Parathyroid adenoma (tissue), 2 donors: ENCODE data around the gene SPOCK1.

Source experiments
- H2AFZ ChIP-seq: fragments of 300-600 bp; sonication (generic); one replicate; pipeline ENCODE4 v1.7.0; 2017; ENCODE audit warnings: antibody characterized with exemption, mild to moderate bottlenecking
- H3K27ac ChIP-seq: fragments of 300-600 bp; sonication (generic); one replicate; pipeline ENCODE4 v1.7.0; 2017
- H3K27me3 ChIP-seq: fragments of 300-600 bp; sonication (generic); one replicate; pipeline ENCODE4 v1.7.0; 2017; ENCODE audit warnings: low read length; ENCODE audit not compliant: control insufficient read depth, insufficient read depth
- H3K36me3 ChIP-seq: fragments of 300-600 bp; sonication (generic); one replicate; pipeline ENCODE4 v1.7.0; 2017; ENCODE audit warnings: low read length; ENCODE audit not compliant: control insufficient read depth, insufficient read depth
- H3K4me1 ChIP-seq: fragments of 300-600 bp; sonication (generic); one replicate; pipeline ENCODE4 v1.7.0; 2017; ENCODE audit warnings: control low read depth
- H3K4me2 ChIP-seq: fragments of 300-600 bp; sonication (generic); one replicate; pipeline ENCODE4 v1.7.0; 2017; ENCODE audit warnings: low read length
- H3K4me3 ChIP-seq: fragments of 300-600 bp; sonication (generic); one replicate; pipeline ENCODE4 v1.7.0; 2017; ENCODE audit warnings: low read depth, low read length
- H3K79me2 ChIP-seq: fragments of 300-600 bp; sonication (generic); one replicate; pipeline ENCODE4 v1.7.0; 2017; ENCODE audit warnings: control low read depth
- H3K9ac ChIP-seq: fragments of 300-600 bp; sonication (generic); one replicate; pipeline ENCODE4 v1.7.0; 2017; ENCODE audit warnings: mild to moderate bottlenecking
- H3K9me3 ChIP-seq: fragments of 300-600 bp; sonication (generic); one replicate; pipeline ENCODE4 v1.7.0; 2017; ENCODE audit warnings: low read length; ENCODE audit not compliant: control insufficient read depth
- CTCF ChIP-seq: fragments of 300-600 bp; sonication (generic); IDR thresholded peaks from one replicate; pipeline ENCODE4 v1.7.0; 2017; ENCODE audit warnings: antibody characterized with exemption, mild to moderate bottlenecking
- donor health status: primary hyperparathyroidism.

SPOCK1 gene

GRCh38 chr5:137022043-137022442 lies 477.1 kb downstream of the SPOCK1 start:
- TF ChIP-seq CTCF: no peak
- H3K36me3 ChIP-seq: no peaks in the 10 kb centered on the region
- no peaks in the 10 kb centered on the region for H3K79me2 ChIP-seq
- H3K4me2 ChIP-seq: no peak overlapping the region
- no peaks in the 10 kb centered on the region for H3K9me3 ChIP-seq
- no peak overlapping the region for H3K27ac ChIP-seq
- no peak overlapping the region for H3K9ac ChIP-seq
- H3K4me3 ChIP-seq: no peak overlapping the region
- H3K27me3 ChIP-seq: no peaks in the 10 kb centered on the region
- H2AFZ ChIP-seq: no peak overlapping the region
- peaks cover 16% of the 10 kb centered on the region for H3K4me1 ChIP-seq

- Histone ChIP-seq H3K79me2 (no peaks in the 10 kb centered on the region), H3K4me2 (no peak overlapping the region), H2AFZ (no peak overlapping the region), H3K27ac (no peak overlapping the region), H3K9me3 (no peaks in the 10 kb centered on the region), H3K4me3 (no peak overlapping the region), H3K9ac (no peak overlapping the region), H3K27me3 (no peaks in the 10 kb centered on the region), H3K36me3 (no peaks in the 10 kb centered on the region), H3K4me1 (peaks cover under 1% of the 10 kb centered on the region)
- no peak for TF ChIP-seq CTCF
Measured at GRCh38 chr5:137019229-137019628, 479.9 kb downstream of the SPOCK1 start.

- no peak for TF ChIP-seq CTCF
- Histone ChIP-seq H2AFZ (no peak overlapping the region), H3K27me3 (no peaks in the 10 kb centered on the region), H3K4me2 (no peak overlapping the region), H3K9ac (no peak overlapping the region), H3K4me1 (peaks cover 2% of the 10 kb centered on the region), H3K79me2 (no peaks in the 10 kb centered on the region), H3K9me3 (no peaks in the 10 kb centered on the region), H3K36me3 (no peaks in the 10 kb centered on the region), H3K27ac (no peak overlapping the region), H3K4me3 (no peak overlapping the region)
Measured at GRCh38 chr5:137016783-137017324, 482.3 kb downstream of the SPOCK1 start.

- Histone ChIP-seq H3K4me3 (no peak overlapping the region), H3K4me2 (no peak overlapping the region), H3K36me3 (no peaks in the 10 kb centered on the region), H2AFZ (no peak overlapping the region), H3K9me3 (no peaks in the 10 kb centered on the region), H3K4me1 (peaks cover 2% of the 10 kb centered on the region), H3K79me2 (no peaks in the 10 kb centered on the region), H3K27ac (no peak overlapping the region), H3K9ac (no peak overlapping the region), H3K27me3 (no peaks in the 10 kb centered on the region)
- TF ChIP-seq CTCF: no peak
Measured at GRCh38 chr5:137015540-137016116, 483.5 kb downstream of the SPOCK1 start.

GRCh38 chr5:137014731-137015130 lies 484.4 kb downstream of the SPOCK1 start:
- Histone ChIP-seq H3K9ac (no peak overlapping the region), H3K4me2 (no peak overlapping the region), H3K27me3 (no peaks in the 10 kb centered on the region), H3K36me3 (no peaks in the 10 kb centered on the region), H3K79me2 (no peaks in the 10 kb centered on the region), H2AFZ (no peak overlapping the region), H3K4me1 (peaks cover 2% of the 10 kb centered on the region), H3K27ac (no peak overlapping the region), H3K4me3 (no peak overlapping the region), H3K9me3 (no peaks in the 10 kb centered on the region)
- TF ChIP-seq CTCF: no peak
